KOPT-K1 (cell line): Measurements from ENCODE around the gene SERGEF.

Source experiments
- H3K27ac ChIP-seq: fragments of 200-600 bp; sonication (generic); 2 replicates; pipeline ENCODE4 v1.5.1; 2016; ENCODE audit warnings: antibody characterized with exemption, mild to moderate bottlenecking, low read depth, low read length; ENCODE audit not compliant: poor library complexity, severe bottlenecking
- H3K36me3 ChIP-seq: fragments of 200-600 bp; sonication (generic); 2 replicates; pipeline ENCODE4 v1.5.1; 2017; ENCODE audit warnings: antibody characterized with exemption, mild to moderate bottlenecking, low read length, moderate library complexity; ENCODE audit not compliant: insufficient read depth
- H3K9me3 ChIP-seq: fragments of 200-600 bp; sonication (generic); 2 replicates; pipeline ENCODE4 v1.5.1; 2017; ENCODE audit warnings: antibody characterized with exemption, low read length, mild to moderate bottlenecking; ENCODE audit not compliant: insufficient read depth, poor library complexity, severe bottlenecking

SERGEF gene

GRCh38 chr11:17983569-17983968, 29.3 kb downstream of the SERGEF start:
- no peaks in the 10 kb centered on the region for H3K9me3 ChIP-seq
- H3K27ac ChIP-seq, result no peak overlapping the region
- H3K36me3 ChIP-seq, result peaks cover 54% of the 10 kb centered on the region

GRCh38 chr11:17979770-17980371, 33.0 kb downstream of the SERGEF start:
- H3K36me3 ChIP-seq, result peaks cover 26% of the 10 kb centered on the region; the same call in 1 of the 2 replicates
- no peaks in the 10 kb centered on the region for H3K9me3 ChIP-seq
- H3K27ac ChIP-seq, result no peak overlapping the region

- H3K9me3 ChIP-seq, result no peaks in the 10 kb centered on the region
- no peak overlapping the region for H3K27ac ChIP-seq
- peaks cover 16% of the 10 kb centered on the region for H3K36me3 ChIP-seq
Observed at GRCh38 chr11:17978553-17979287, 34.1 kb downstream of the SERGEF start.

DNA sequence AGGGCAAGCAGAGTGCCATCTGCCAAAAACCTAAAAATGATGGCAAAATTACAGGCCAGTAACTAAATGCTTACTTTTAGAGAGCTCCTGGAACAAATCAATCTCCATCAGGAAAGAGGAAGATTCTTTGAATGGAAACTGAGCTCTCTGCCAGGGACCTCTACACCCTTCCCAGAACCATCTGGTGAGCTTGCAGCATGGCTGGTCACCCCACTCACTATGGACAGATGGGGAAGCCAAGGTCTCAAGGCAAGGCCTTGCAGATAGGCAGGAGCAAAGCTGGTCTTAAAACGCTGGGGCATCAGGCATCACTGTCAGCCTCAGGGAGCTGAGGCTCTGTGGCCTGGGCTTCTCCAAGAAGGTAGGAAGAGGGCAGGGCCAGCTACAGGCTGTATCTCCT, 36.2 kb downstream of the SERGEF start:
- H3K9me3 ChIP-seq, result no peaks in the 10 kb centered on the region
- H3K27ac ChIP-seq, result no peak overlapping the region
- peaks cover 10% of the 10 kb centered on the region for H3K36me3 ChIP-seq

GRCh38 chr11:17974246-17974645, 38.6 kb downstream of the SERGEF start:
- no peak overlapping the region for H3K27ac ChIP-seq
- H3K9me3 ChIP-seq, result no peaks in the 10 kb centered on the region
- H3K36me3 ChIP-seq, result peaks cover 21% of the 10 kb centered on the region

DNA sequence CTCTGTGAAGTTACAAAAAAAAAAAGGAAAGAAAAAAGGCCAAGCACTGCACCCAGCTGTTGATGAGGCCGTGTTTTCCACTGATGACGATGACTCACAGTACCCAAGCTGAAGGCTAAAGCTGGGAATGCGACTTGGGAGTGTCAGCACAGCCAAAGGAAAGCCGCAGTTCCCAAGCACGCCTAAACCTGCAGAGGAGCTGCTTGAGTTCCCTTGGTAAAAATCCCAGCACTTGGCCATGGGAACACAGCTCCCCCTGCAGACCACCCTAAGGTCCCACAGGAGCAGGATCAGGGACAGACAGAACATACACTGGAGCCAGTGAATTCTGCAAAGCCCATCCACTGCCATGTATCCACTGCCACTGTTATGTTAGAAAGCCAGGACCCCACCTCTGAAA, 39.9 kb downstream of the SERGEF start:
- H3K9me3 ChIP-seq, result no peaks in the 10 kb centered on the region
- no peak overlapping the region for H3K27ac ChIP-seq
- peaks cover 21% of the 10 kb centered on the region for H3K36me3 ChIP-seq

DNA sequence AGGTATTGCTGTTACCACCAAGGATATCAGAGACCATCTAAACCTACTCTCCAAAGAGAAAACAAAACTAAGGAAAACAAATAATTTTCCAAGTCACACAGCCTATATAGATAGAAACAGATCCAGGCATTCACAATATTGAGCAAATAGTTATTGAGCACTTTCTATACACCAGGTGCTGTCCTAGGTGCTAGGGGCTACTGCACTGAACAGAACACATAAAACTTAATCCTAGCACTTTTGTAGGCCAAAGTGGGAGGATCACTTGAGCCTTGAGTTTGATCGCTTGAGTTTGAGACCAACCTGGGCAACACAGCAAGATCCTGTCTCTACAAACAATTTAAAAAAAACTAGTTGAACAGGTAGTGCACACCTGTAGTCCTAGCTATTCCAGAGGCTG, 44.6 kb downstream of the SERGEF start:
- Histone ChIP-seq H3K9me3 (no peaks in the 10 kb centered on the region), H3K36me3 (peaks cover 18% of the 10 kb centered on the region; the same call in 1 of the 2 replicates), H3K27ac (no peak overlapping the region)

DNA sequence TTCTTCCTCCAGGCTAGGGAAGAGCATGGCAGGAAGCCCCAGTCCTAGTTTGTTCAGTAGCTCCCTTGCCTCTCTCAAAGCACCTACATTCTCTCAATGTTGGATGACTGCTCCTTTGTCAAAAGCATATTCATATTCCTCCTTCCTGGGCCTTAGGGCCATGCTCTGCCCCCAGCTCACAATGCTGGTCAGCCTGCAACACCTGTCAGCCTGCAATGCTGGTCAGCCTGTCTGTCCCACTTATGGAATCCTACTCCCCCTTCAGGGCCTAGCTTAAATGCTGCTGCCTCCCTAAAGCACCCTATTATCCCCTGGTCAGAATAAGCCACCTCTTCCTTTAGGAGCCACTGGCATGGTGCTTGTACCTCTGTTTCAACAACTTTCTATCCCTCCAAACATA, 45.2 kb downstream of the SERGEF start:
- H3K36me3 ChIP-seq, result peaks cover 18% of the 10 kb centered on the region; the same call in 1 of the 2 replicates
- no peaks in the 10 kb centered on the region for H3K9me3 ChIP-seq

GRCh38 chr11:17960091-17960490, 52.8 kb downstream of the SERGEF start:
- Histone ChIP-seq H3K27ac (no peak overlapping the region), H3K36me3 (peaks cover 51% of the 10 kb centered on the region), H3K9me3 (no peaks in the 10 kb centered on the region)

More for the DNA sequence above, 45.2 kb downstream of the SERGEF start:
- no peak overlapping the region for H3K27ac ChIP-seq

GRCh38 chr11:17958446-17958845, 54.4 kb downstream of the SERGEF start:
- no peak overlapping the region for H3K27ac ChIP-seq
- H3K9me3 ChIP-seq, result no peaks in the 10 kb centered on the region
- H3K36me3 ChIP-seq, result peaks cover 65% of the 10 kb centered on the region

- no peak overlapping the region for H3K27ac ChIP-seq
- H3K9me3 ChIP-seq, result no peaks in the 10 kb centered on the region
- H3K36me3 ChIP-seq, result peaks cover 57% of the 10 kb centered on the region
Observed at GRCh38 chr11:17954395-17955252, 58.2 kb downstream of the SERGEF start.

DNA sequence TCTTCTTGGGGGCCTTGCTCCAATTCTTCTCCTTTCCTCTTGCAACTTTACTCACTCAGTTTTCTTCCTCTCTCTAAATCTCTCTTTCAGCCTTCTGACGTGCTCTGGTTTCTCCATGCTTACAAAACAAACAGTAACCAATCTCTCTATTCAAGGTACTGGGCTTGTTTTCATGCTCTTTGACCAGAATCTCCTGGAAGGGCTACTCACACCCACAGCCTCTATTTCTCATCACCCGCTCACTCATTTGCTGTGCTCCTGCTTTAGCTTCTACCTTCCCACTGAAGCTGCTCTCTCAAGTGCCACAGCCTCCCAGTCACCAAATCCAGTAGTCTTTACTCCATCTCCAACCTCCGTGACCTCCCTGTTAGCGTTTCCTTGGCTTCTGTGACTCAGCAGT, 60.4 kb downstream of the SERGEF start:
- Histone ChIP-seq H3K36me3 (peaks cover 46% of the 10 kb centered on the region), H3K9me3 (no peaks in the 10 kb centered on the region), H3K27ac (no peak overlapping the region)

GRCh38 chr11:17951685-17952388, 61.0 kb downstream of the SERGEF start:
- Histone ChIP-seq H3K9me3 (no peaks in the 10 kb centered on the region), H3K36me3 (peaks cover 47% of the 10 kb centered on the region), H3K27ac (no peak overlapping the region)

GRCh38 chr11:17950644-17951043, 62.2 kb downstream of the SERGEF start:
- Histone ChIP-seq H3K27ac (no peak overlapping the region), H3K36me3 (peaks cover 41% of the 10 kb centered on the region), H3K9me3 (no peaks in the 10 kb centered on the region)

GRCh38 chr11:17948296-17948695, 64.6 kb downstream of the SERGEF start:
- Histone ChIP-seq H3K36me3 (peaks cover 24% of the 10 kb centered on the region; the same call in 1 of the 2 replicates), H3K27ac (no peak overlapping the region), H3K9me3 (peaks cover 8% of the 10 kb centered on the region)
